Prostate gland (tissue), 2 donors: ENCODE results near the gene PTPN7. TPM values are rescaled to one million over a fixed set of nuclear protein-coding genes. Genes with fewer than 3 reads are reported as not detected.
A peak's percentile ranks its signal among the peaks of the same experiment; 100 is the strongest.

Experiments used
- DNase-seq: peaks from one replicate; pipeline ENCODE4 v3.0.0-alpha.2; 2019; ENCODE audit warnings: low spot score
- H3K27ac ChIP-seq, 2 donors: fragments of 200-600 bp; sonication (generic); 2 replicates each; pipeline ENCODE4 v1.5.1; 2017 to 2019
- H3K27me3 ChIP-seq: fragments of 200-600 bp; sonication (generic); replicated peaks from 2 replicates; pipeline ENCODE4 v1.5.1; 2019; ENCODE audit not compliant: insufficient read depth
- H3K36me3 ChIP-seq, 2 donors: fragments of 200-600 bp; sonication (generic); 1 replicate in 1 of 2; 2 replicates in 1 of 2; pipeline versions ENCODE4 v1.5.1 to v1.8.1; 2017 to 2019
- H3K4me1 ChIP-seq: fragments of 200-600 bp; sonication (generic); replicated peaks from 2 replicates; pipeline ENCODE4 v1.5.1; 2019
- H3K4me3 ChIP-seq, 2 donors: fragments of 200-600 bp; sonication (generic); 2 replicates each; pipeline ENCODE4 v1.5.1; 2017 to 2019
- H3K9me3 ChIP-seq: fragments of 200-600 bp; sonication (generic); 2 replicates; pipeline ENCODE4 v1.5.1; 2017
- CTCF ChIP-seq, 4 experiments: fragments of 200-600 bp in 2 of 4; fragments of 450-650 bp in 2 of 4; sonication (generic) in 2 of 4; IDR thresholded peaks; 1 replicate in 3 of 4; 2 replicates in 1 of 4; pipeline ENCODE4 v1.5.1; 2016 to 2019; ENCODE audit warnings: antibody characterized with exemption in 4 of 4, mild to moderate bottlenecking in 2 of 4, moderate library complexity in 2 of 4
- POLR2A ChIP-seq: fragments of 450-650 bp; IDR thresholded peaks from one replicate; pipeline ENCODE4 v1.6.1; 2016; ENCODE audit warnings: antibody characterized with exemption, mild to moderate bottlenecking
- POLR2AphosphoS5 ChIP-seq: sonication (generic); formaldehyde crosslinking; IDR thresholded peaks from one replicate; pipeline ENCODE4 v1.6.1; 2017; ENCODE audit warnings: antibody characterized with exemption
- WGBS: methylation state at CpG from one replicate; pipeline ENCODE4 v1.1.5; 2018; 5-methylcytosine and 5-hydroxymethylcytosine counted together
- intact Hi-C: fragments of 100-400 bp; cut with DNase I; formaldehyde crosslinking; loops from one replicate; pipeline ENCODE4 v1.14.2; 2022
- total RNA-seq, 2 donors: library from RNA; depleted of rRNA; stranded (reverse); fragments of >200 nt; gene quantifications; one replicate each; pipeline ENCODE4 v1.1.0, GENCODE V29; 2016

PTPN7 gene
- total RNA-seq, 2 donors from 2014 or later = 0.73 to 61.8 TPM

GRCh38 chr1:202125611-202126010 lies 34.8 kb downstream of the PTPN7 start:
- Histone ChIP-seq H3K27ac (no peak overlapping the region), H3K4me3 (no peak overlapping the region), H3K4me1 (peaks cover 2% of the 10 kb centered on the region), H3K9me3 (no peaks in the 10 kb centered on the region), H3K36me3 (no peaks in the 10 kb centered on the region), H3K27me3 (no peaks in the 10 kb centered on the region)
- DNase-seq = no peak
- 94% methylated on average over 8 of the region's 8 CpGs for WGBS
- intact Hi-C loops = no loop called here
- TF ChIP-seq POLR2AphosphoS5 = no peak

- Histone ChIP-seq H3K9me3 (no peaks in the 10 kb centered on the region), H3K27ac (no peak overlapping the region), H3K4me3 (no peak overlapping the region), H3K36me3 (no peaks in the 10 kb centered on the region), H3K27me3 (no peaks in the 10 kb centered on the region), H3K4me1 (no peaks in the 10 kb centered on the region)
- intact Hi-C loops = no loop called here
- TF ChIP-seq POLR2A (no peak), CTCF (IDR thresholded peaks at IDR 0.05) (no peak), POLR2AphosphoS5 (no peak)
- 89% methylated on average over 7 of the region's 7 CpGs for WGBS
- no peak for DNase-seq
Measured at GRCh38 chr1:202124142-202124541, 36.3 kb downstream of the PTPN7 start.

- no peak for DNase-seq
- Histone ChIP-seq H3K27ac (no peak overlapping the region), H3K9me3 (no peaks in the 10 kb centered on the region), H3K4me3 (no peak overlapping the region), H3K27me3 (no peaks in the 10 kb centered on the region), H3K4me1 (no peaks in the 10 kb centered on the region), H3K36me3 (no peaks in the 10 kb centered on the region)
- no peak for TF ChIP-seq CTCF (IDR thresholded peaks at IDR 0.05)
- no peak for TF ChIP-seq POLR2A
- no peak for TF ChIP-seq POLR2AphosphoS5
- 90% methylated on average over 10 of the region's 10 CpGs for WGBS
- intact Hi-C loops = no loop called here
Measured at GRCh38 chr1:202123336-202123813, 37.0 kb downstream of the PTPN7 start.

GRCh38 chr1:202122639-202123335 lies 37.6 kb downstream of the PTPN7 start, which contains the start of gene GPR37L1:
Gene GPR37L1, plus strand, starts transcription at chr1:202122917. Its CDS starts 47 bp downstream, at chr1:202122964.
- DNase-seq = no peak
- no peaks in the 10 kb centered on the region for H3K27me3 ChIP-seq
- intact Hi-C loops = no loop called here
- H3K9me3 ChIP-seq = no peaks in the 10 kb centered on the region
- TF ChIP-seq CTCF (IDR thresholded peaks at IDR 0.05) = peak in 3 of 4 experiments; percentile 26 to 56 (median 38)
- no peak for TF ChIP-seq POLR2A
- no peak within 1 kb of the TSS for H3K27ac ChIP-seq
- H3K4me3 ChIP-seq = no peak within 1 kb of the TSS
- H3K4me1 ChIP-seq = no peaks in the 10 kb centered on the region
- WGBS = 73% methylated on average over 15 of the region's 19 CpGs
- no peaks in the 10 kb centered on the region for H3K36me3 ChIP-seq

GRCh38 chr1:202121006-202121405 lies 39.4 kb downstream of the PTPN7 start:
- Histone ChIP-seq H3K36me3 (no peaks in the 10 kb centered on the region), H3K4me3 (no peak overlapping the region), H3K27me3 (no peaks in the 10 kb centered on the region), H3K9me3 (no peaks in the 10 kb centered on the region), H3K4me1 (no peaks in the 10 kb centered on the region), H3K27ac (no peak overlapping the region)
- TF ChIP-seq POLR2A (no peak), CTCF (IDR thresholded peaks at IDR 0.05) (no peak)
- 78% methylated on average over 7 of the region's 7 CpGs for WGBS
- no peak for DNase-seq
- intact Hi-C loops = no loop called here
